ENCODE results near the gene CATSPERD. TPM values are rescaled to one million over a fixed set of nuclear protein-coding genes. Genes with fewer than 3 reads are reported as not detected.

CATSPERD gene
- total RNA-seq, 1 donor from 2014 or later: not detected

- Mint-ChIP-seq H3K36me3 (no peaks in the 10 kb centered on the region), H3K27me3 (ENCODE audit: insufficient read depth, low read depth) (no peaks in the 10 kb centered on the region), H3K4me1 (peaks cover 2% of the 10 kb centered on the region), H3K27ac (no peak overlapping the region), H3K9me3 (no peaks in the 10 kb centered on the region), H3K4me3 (no peak overlapping the region)
- TF ChIP-seq EZH2phosphoT487 (IDR thresholded peaks at IDR 0.05) (no peak), CTCF (IDR thresholded peaks at IDR 0.05) (no peak), EZH2 (IDR thresholded peaks at IDR 0.05) (no peak)
- Histone ChIP-seq H3K9ac (no peak overlapping the region), H4K20me1 (ENCODE audit: low read depth) (no peaks in the 10 kb centered on the region), H3K36me3 (no peaks in the 10 kb centered on the region), H3K4me3 (no peak overlapping the region), H3K4me2 (no peak overlapping the region), H3K79me2 (ENCODE audit: low read depth) (no peaks in the 10 kb centered on the region), H3K27me3 (no peaks in the 10 kb centered on the region), H3K9me3 (ENCODE audit: low read depth) (no peaks in the 10 kb centered on the region), H3F3A (ENCODE audit: low read depth) (no peaks in the 10 kb centered on the region), H3K27ac (no peak overlapping the region), H3K4me1 (no peaks in the 10 kb centered on the region), H2AFZ (replicated peaks) (no peak overlapping the region)
- DNase-seq (ENCODE audit: low spot score): no peak
Observed at GRCh38 chr19:5749505-5749904, 29.1 kb downstream of the CATSPERD start.

- Histone ChIP-seq H4K20me1 (ENCODE audit: low read depth) (no peaks in the 10 kb centered on the region), H2AFZ (replicated peaks) (no peak overlapping the region), H3K9ac (no peak overlapping the region), H3K4me1 (no peaks in the 10 kb centered on the region), H3K27ac (no peak overlapping the region), H3K4me2 (no peak overlapping the region), H3K9me3 (ENCODE audit: low read depth) (no peaks in the 10 kb centered on the region), H3K36me3 (no peaks in the 10 kb centered on the region), H3K27me3 (no peaks in the 10 kb centered on the region), H3K79me2 (ENCODE audit: low read depth) (no peaks in the 10 kb centered on the region), H3K4me3 (no peak overlapping the region), H3F3A (ENCODE audit: low read depth) (no peaks in the 10 kb centered on the region)
- Mint-ChIP-seq H3K4me1 (no peaks in the 10 kb centered on the region), H3K27ac (no peak overlapping the region), H3K9me3 (no peaks in the 10 kb centered on the region), H3K4me3 (no peak overlapping the region), H3K36me3 (no peaks in the 10 kb centered on the region), H3K27me3 (ENCODE audit: insufficient read depth, low read depth) (no peaks in the 10 kb centered on the region)
- TF ChIP-seq CTCF (IDR thresholded peaks at IDR 0.05): no peak
- TF ChIP-seq EZH2 (IDR thresholded peaks at IDR 0.05): no peak
- no peak for TF ChIP-seq EZH2phosphoT487 (IDR thresholded peaks at IDR 0.05)
- no peak for DNase-seq (ENCODE audit: low spot score)
Observed at GRCh38 chr19:5751709-5752108, 31.3 kb downstream of the CATSPERD start.

- Mint-ChIP-seq H3K27me3 (ENCODE audit: insufficient read depth, low read depth) (peaks cover 4% of the 10 kb centered on the region), H3K9me3 (no peaks in the 10 kb centered on the region), H3K4me3 (no peak overlapping the region)
Observed at GRCh38 chr19:5753743-5754142, 33.3 kb downstream of the CATSPERD start.

More at GRCh38 chr19:5753743-5754142, 33.3 kb downstream of the CATSPERD start:
- TF ChIP-seq CTCF (IDR thresholded peaks at IDR 0.05) (no peak), EZH2 (IDR thresholded peaks at IDR 0.05) (no peak), EZH2phosphoT487 (IDR thresholded peaks at IDR 0.05) (no peak)
- H3K9me3 ChIP-seq (ENCODE audit: low read depth): no peaks in the 10 kb centered on the region
- no peak overlapping the region for H3K27ac ChIP-seq
- H3K27ac Mint-ChIP-seq: no peak overlapping the region
- H3K4me1 ChIP-seq: no peaks in the 10 kb centered on the region
- H3F3A ChIP-seq (ENCODE audit: low read depth): no peaks in the 10 kb centered on the region
- no peak overlapping the region for H3K4me2 ChIP-seq
- no peaks in the 10 kb centered on the region for H3K36me3 ChIP-seq
- no peak overlapping the region for H3K4me3 ChIP-seq
- no peak overlapping the region for H3K9ac ChIP-seq
- no peaks in the 10 kb centered on the region for H3K4me1 Mint-ChIP-seq
- no peaks in the 10 kb centered on the region for H3K27me3 ChIP-seq
- H3K36me3 Mint-ChIP-seq: no peaks in the 10 kb centered on the region
- DNase-seq (ENCODE audit: low spot score): no peak
- no peak overlapping the region for H2AFZ ChIP-seq (replicated peaks)
- no peaks in the 10 kb centered on the region for H4K20me1 ChIP-seq (ENCODE audit: low read depth)
- H3K79me2 ChIP-seq (ENCODE audit: low read depth): no peaks in the 10 kb centered on the region
